ENCODE measurements around the gene PTPN22.

The PTPN22 gene

DNA sequence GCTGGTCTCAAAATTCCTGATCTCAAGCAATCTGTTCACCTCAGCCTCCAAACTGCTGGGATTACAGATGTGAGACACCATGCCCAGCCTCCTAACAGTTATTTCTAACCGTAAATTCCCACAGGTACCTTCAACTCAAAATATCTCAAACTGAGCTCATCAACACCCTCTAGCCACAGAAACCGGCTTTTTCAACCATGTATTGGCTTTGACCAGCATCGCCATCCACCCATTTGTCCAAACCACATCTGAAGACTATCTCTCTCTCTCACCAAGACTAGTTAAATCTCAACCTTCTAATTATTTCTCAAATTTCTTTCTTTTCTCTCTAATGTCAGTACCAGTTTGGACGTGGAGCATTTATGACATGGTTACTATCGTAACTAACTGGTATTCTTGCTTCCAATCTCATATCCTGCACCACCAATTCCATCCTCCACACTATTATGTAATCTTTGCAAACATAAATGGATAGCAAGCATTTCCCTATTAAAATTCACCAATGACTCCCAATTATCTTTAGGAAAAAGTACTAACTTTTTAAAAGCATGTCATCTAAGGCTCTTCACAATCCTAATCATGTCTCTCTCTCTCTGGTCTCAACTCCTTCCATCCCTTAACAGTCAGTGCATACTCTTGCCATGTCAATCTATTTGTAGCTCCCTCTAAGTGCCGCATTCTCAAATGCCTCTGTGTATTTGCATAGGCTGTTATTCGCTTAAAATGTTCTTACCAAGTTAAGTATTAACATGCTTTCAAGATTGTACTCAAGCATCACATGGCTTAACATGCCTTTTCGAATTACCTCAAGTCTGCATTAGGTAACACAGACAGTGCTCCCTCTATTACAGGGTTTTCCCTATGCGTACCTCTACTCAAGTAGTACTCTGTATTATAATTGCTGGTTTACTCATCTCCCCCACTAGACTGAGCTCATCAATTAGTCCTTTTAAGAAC, 77.4 kb downstream of the PTPN22 start:
- DNase-seq, result no peak

DNA sequence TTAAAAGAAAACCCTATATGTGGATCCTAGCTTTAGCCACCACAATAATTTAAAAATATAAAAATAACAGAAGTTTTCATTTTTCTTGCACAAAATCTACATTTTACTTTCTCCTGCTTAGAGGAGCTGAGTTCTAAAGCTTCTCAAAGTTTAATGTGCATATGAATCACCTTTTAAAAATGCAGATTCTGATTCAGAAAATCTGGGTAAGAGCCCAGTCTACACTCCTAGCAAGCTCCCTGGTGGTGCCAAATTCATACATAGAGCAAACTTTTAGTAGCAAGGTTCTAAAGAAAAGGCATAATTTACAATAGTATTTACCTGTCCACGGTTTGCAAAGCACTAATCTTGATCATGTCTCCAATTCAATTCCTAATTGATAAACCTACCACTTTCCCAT, 78.5 kb downstream of the PTPN22 start:
- no peak for DNase-seq

DNA sequence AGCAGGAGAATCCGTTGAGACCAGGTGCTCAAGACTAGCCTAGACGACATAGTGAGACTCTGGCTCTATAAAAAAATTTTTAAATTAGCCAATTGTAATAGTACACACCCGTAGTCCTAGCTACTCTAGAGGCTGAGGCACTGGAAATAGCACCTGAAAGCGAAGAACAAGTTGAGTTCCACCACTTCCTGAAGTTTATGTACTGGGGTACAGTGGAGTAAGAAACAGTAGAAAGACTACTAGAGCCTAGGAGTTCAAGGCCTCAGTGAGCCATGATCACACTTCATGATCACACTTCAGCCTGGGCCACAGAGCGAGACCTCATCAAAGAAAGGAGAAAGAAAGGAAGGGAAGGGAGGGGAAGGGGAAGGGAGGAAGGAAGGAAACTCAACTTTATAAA, 79.0 kb downstream of the PTPN22 start:
- DNase-seq, result peak; percentile 42

DNA sequence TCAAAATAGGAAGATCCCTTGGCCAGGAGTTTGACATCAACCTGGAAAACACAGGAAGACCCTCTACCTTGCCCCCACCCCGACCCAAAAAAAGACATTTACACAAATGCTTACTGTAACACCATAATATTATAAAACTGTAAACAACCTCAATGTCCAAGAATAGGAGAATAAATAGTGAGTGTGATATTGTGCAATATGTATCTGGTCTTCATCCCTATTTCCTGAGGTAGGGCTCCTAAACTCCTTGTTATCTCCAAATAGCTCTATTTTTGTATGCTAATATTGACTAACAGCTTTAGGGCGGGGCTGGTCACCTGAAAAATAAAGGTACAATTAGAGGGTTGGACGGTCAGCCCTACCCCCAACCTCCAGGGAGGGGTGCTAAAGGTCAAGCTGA, 82.7 kb downstream of the PTPN22 start:
- no peak for DNase-seq

DNA sequence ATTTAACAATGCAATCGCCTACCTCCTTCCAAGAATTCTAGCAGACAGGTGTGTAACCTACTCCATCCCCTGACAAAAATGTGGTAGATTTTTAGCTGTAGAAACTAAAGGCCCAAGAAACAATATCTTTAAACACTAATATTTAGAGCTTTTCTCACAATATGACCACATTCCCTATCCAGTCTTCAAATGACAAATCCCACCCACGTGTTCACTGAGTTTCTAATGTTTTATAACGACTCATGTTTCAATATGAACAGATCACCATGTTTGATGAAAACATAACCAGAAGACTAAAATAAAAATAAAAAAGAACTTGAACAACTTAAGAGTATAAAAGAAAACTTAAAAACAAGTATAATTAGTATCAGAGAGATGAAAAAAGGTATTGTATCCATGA, 83.8 kb downstream of the PTPN22 start:
- no peak for DNase-seq

DNA sequence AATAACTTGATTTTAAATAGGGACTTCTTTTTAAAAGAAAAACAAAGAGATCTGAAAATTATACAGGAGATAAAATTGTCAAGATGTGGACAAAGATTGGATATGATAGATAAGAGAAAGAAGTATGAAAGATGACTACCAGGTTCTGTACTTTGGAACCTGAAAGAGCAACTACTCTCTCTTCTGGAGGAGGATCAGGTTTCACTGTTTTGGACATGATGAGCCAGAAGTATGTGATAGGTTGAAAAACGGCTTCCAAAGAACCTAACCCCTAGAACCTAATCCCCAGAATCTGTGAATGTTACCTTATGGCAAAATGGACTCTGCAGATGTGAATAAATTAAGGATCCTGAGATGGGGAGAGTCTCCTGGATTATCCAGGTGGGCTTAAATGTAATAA, 85.4 kb downstream of the PTPN22 start:
- no peak for DNase-seq

DNA sequence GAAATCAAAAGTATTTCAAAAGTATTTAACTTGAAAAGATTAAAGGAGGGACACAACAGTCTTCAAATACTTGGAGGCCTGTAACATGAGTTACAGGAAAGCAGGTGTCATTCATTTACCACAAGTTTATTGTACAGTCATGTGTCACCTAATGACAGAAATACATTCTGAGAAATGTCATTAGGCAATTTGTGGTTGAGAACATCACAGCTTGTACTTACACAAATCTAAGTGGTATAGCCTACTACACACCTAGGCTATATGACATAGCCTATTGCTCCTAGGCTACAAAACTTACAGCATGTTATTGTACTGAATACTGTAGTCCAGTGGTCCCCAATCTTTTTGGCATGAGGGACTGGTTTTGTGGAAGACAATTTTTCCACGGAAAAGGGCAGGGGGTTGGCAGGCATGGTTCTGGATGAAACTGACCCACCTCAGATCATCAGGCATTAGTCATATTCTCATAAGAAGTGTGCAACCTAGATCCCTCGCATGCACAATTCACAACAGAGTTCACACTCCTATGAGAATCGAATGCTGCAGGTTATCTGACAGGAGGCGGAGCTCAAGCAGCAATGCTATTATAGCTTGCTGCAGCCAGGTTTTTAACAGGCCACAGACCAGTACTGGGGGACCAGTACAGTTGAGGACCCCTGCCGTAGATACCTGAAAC, 87.3 kb downstream of the PTPN22 start:
- DNase-seq, result peak; percentile 56

DNA sequence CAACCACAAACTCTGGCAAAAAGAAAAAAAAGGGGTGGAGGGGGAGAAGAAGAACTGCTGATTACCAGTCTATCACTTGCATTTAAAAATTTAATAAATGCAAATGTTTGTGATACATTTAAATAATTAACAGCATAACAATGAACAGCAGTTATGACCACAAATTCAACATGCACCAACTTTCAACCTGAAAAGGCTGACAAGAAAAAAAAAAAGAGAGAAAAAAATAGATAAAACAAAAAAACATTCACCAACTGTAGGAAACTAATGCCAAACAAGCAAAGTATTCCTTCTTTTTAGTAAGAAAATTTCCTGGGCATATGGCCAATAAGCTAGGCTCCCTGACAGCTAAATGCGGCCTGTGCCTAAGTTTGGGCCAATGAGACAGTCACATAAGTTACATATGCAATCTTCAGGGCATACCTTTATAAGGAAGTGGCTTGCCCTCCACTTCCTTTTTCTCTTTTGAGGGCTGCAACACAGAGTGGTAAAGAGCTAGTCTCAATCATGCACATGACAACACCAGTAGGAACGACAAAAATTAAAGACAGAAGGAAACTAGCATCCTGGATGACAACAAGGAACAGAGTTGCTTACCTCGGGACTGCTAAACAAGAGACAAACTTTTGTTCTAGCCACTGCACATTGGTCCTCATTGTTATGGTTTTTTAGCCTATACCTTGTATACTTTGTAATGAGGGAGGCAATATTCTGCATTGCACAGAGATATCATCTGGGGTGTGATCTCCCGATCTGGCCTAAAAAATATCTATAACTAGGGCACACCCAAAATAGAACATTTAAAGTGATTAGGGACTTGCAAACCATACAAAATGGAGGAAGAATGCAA, 88.0 kb downstream of the PTPN22 start:
- DNase-seq, result peak; percentile 79

DNA sequence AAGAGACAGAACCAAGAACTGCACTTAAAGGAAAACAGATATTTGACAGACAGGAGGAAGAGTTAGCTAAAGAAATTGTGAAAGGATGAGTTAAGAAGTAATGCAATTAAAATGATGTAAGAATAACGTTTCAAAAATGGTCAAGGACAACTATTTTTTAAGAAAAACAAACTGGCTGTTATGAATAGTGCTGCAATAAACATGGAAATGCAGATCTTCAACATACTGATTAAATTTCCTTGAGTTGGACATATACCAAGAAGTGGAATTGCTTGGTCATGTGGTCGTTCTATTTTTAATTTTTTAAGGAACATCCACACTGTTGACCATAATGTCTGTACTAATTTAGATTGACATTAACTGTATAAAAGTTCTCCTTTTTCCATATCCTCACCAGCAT, 89.1 kb downstream of the PTPN22 start:
- no peak for DNase-seq

DNA sequence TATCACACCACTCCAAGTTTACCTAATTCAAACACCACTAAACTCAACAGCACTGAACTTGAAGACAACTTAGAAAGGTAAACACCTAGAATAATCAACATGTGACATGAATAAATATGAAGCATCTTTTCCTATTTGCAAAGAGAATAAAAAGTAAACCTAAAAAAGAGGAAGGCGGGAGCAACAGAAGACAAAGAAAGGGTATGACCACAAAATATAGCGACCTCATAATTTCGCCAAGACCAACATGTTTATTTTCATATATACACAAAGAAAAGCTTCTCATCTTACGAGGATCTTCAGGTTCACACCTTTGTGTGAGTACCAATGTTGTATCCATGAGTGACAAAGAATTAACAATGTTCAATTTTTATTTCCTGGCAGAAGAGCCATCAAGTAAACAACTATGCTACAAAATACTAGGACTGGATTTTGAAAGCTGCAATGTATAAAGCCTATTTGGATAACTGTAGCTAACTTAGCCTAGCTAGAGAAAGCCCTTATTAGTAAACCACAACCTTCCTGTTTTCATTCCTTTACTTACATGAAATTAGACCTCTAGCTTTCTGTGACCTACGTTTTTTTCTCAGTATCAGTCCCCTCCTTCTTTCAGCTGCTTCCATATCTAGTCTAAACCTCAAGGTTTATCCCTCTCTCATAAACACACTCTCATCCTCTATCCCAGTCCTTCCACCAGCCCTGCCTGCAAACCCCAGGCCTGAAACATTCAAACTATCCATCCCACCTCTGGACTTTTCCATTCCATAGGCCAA, 91.0 kb downstream of the PTPN22 start:
- DNase-seq, result peak; percentile 41

DNA sequence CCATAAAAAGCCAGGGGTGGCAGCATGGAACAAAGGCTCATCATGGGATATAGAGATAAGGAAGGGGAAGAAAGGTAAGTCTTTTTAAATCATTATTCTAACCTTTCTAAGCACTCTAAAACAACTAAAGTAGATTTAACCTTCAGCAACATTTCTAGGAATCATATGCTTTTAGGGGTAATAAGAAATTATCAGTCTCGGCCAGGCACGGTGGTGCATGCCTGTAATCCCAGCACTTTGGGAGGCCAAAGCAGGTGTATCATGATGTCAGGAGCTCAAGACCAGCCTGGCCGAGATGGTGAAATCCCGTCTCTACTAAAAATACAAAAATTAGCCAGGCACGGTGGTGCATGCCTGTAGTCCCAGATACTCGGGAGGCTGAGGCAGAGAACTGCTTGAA, 92.0 kb downstream of the PTPN22 start:
- DNase-seq, result no peak

DNA sequence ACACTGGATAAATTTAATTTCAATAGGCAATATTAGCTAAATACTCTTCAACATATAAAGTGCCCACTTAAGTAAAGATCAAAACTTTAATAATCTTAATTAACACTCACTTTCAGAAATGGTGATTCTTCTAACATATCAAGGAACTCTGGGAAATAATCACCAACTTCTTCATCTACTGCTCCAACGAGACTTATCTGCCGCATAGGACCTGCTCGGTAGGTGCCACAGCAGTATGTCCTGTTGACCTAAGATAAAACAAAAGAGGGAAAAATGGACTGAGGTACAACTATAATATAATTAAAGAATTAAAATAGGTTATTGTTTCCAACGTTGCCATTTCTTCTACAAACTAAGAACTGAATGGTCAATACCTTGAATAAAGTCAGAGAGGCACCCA, 94.0 kb downstream of the PTPN22 start:
- DNase-seq, result no peak

DNA sequence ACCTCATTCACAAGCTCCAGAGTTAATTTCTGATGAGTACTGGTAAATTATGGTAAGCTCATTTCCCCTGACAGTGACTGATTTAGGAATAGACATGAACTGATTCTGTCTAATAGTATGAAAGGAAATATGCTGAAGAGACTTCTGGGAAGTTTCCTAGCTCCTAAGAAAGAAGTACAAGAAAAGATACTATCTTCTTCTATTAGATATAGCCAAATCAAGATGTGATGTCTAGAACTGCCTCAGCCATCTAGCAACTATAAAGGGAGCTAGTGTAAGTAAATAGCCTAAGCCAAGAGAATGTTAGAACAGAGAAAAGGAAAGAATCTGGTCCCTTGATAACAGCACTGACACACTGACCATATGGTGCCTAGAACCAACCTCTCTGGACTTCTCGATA, 101.5 kb downstream of the PTPN22 start:
- no peak for DNase-seq

DNA sequence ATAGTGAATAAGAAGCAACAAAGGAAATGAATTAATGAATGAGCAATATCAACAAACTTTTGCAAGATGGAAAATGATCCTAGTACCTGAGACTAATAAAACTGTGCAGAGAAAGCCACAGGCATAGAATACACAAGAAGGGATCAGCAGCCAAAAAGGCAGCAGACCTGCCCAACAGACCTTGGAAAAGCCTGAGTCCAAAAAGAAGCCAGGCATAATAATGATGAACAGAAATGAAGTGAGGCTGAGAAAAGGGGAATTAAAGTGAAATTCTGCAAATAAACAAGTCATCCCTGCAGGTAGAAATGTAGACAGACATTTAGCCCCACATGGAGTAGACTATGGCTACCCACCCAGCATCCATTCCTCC, 101.9 kb downstream of the PTPN22 start:
- DNase-seq, result no peak

DNA sequence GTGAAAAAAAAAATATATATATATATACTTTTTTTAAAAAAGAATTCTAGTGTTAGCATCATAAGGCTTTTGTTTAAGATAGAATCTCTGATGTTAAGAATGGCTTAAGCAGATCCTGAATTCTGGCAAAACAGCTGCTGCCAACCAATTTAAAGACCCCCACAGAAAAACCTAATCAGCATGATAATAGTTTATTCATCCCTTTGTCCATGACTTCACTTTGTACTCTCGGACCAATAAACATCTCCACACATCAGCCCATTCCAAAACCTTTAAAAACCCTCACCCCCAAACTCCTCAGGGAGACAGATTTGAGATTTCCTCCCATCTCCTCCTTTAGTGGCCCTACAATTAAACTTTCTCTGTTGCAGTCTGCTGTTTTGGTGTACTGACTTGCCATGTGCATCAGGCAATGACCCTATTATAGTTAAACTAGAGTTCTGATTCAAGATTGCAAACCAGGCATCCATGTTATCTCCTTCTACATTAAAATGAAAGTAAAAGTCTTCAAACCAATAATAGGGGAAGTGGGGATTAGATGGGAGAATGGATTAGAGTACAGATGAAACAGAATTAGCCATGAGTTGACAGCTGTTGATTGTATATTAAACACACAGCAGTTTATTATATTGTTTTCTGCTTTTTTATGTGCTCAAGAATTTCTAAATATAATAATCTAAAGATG, 102.5 kb downstream of the PTPN22 start:
- DNase-seq, result no peak

DNA sequence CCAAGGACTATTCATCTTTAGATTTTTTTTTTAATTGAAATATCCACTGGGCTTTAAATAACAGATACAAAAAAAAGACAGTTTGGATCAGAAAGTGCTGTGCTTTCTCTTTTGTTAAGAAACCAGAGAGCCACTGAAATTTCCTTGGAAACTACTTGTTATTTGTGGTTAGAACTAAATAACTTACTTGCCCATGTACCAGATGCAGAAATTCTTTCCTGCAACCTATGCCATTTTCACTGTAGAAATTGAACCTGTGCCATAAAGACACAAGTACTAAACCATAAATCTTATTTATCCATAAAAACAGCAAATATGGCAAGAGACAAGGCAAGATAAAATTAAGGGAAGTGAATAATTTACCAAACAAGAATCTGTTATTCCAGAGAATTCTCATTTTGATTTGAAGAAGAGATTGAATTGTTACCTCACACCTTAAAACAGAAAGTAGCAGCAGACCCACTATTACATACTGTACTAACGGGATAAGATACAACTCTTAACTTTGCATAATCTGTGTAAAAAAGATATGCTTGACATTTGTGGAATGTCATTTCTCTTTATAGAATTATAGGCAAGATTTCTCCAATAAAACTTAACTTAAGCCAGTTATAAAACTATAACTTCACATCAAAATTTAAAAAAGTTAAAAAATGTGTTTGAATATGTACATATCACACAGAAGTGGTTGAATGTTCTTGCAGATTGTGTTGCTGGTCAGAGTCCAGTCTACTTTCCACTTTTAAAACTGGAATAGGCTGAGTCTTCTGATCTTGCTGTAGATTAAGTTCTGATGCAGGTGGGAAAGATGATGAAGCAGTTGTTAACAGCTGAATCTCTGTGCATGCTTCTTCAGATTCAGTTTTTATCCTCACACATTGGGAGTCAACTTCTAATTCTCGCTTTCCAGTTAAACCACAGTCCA, 105.9 kb downstream of the PTPN22 start:
- no peak for DNase-seq
